Measurements from ENCODE around the gene PTPRM.

- no peak for TF ChIP-seq ARNTL (CRISPR knock-in tag; IDR thresholded peaks at IDR 0.05; ENCODE audit: borderline replicate concordance, low read depth)
- no peak for TF ChIP-seq GLIS3 (CRISPR knock-in tag; IDR thresholded peaks at IDR 0.05)
- no peak for TF ChIP-seq PATZ1 (CRISPR knock-in tag; IDR thresholded peaks at IDR 0.05; ENCODE audit: borderline replicate concordance)
- TF ChIP-seq BACH2 (CRISPR knock-in tag; IDR thresholded peaks at IDR 0.05; ENCODE audit: borderline replicate concordance), result no peak
- no peak for TF ChIP-seq RARB (CRISPR knock-in tag; IDR thresholded peaks at IDR 0.05)
- no peak for TF ChIP-seq ZNF565 (CRISPR knock-in tag; conservative IDR thresholded peaks at IDR 0.05; ENCODE audit: low read depth)
- no peak for TF ChIP-seq TOX (CRISPR knock-in tag; IDR thresholded peaks at IDR 0.05; ENCODE audit: borderline replicate concordance)
- TF ChIP-seq ISL1 (CRISPR knock-in tag; IDR thresholded peaks at IDR 0.05), result no peak
- no peak for TF ChIP-seq TCF4 (CRISPR knock-in tag; IDR thresholded peaks at IDR 0.05; ENCODE audit: borderline replicate concordance)
- TF ChIP-seq OSR1 (CRISPR knock-in tag; IDR thresholded peaks at IDR 0.05), result no peak
- TF ChIP-seq ZFP30 (CRISPR knock-in tag; IDR thresholded peaks at IDR 0.05), result no peak
- no peak for TF ChIP-seq CSDC2 (CRISPR knock-in tag; IDR thresholded peaks at IDR 0.05)
Observed at GRCh38 chr18:7740821-7741220, 173.7 kb downstream of the PTPRM start.

Measured in SK-N-SH treated with all-trans-retinoic acid at 6 μM for 48 hours (cell line).